Non-pigmented ciliary epithelial cell (primary cell): ENCODE measurements around the gene DCAF8.

Source experiments
- DNase-seq: peaks from one replicate; pipeline ENCODE4 v3.0.0-alpha.2; 2010; ENCODE audit warnings: low read depth

The DCAF8 gene

GRCh38 chr1:160204526-160205241 is 57.7 kb downstream of the DCAF8 start:
- no peak for DNase-seq

GRCh38 chr1:160200786-160201185 is 61.6 kb downstream of the DCAF8 start:
- no peak for DNase-seq

GRCh38 chr1:160197231-160197630 is 65.1 kb downstream of the DCAF8 start:
- no peak for DNase-seq

GRCh38 chr1:160196143-160196542 is 66.2 kb downstream of the DCAF8 start:
- DNase-seq: no peak

- no peak for DNase-seq
Measured at GRCh38 chr1:160194737-160195059, 67.7 kb downstream of the DCAF8 start.

GRCh38 chr1:160193832-160194736 is 68.3 kb downstream of the DCAF8 start:
- DNase-seq: no peak

- DNase-seq: peak; percentile 60
Measured at GRCh38 chr1:160193091-160193819, 69.1 kb downstream of the DCAF8 start.

- DNase-seq: no peak
Measured at GRCh38 chr1:160192234-160192633, 70.1 kb downstream of the DCAF8 start.

GRCh38 chr1:160191756-160192155 is 70.6 kb downstream of the DCAF8 start:
- DNase-seq: no peak

- DNase-seq: no peak
Measured at GRCh38 chr1:160189649-160190625, 72.4 kb downstream of the DCAF8 start, which contains the start of gene CASQ1. Gene CASQ1 (plus strand): TSS chr1:160190575. CDS start chr1:160190752, 177 bp downstream.

GRCh38 chr1:160188341-160188740 is 74.0 kb downstream of the DCAF8 start:
- DNase-seq: no peak

GRCh38 chr1:160187407-160187806 is 74.9 kb downstream of the DCAF8 start:
- DNase-seq: no peak

- no peak for DNase-seq
Measured at GRCh38 chr1:160186729-160187128, 75.6 kb downstream of the DCAF8 start.

GRCh38 chr1:160186246-160186645 is 76.1 kb downstream of the DCAF8 start:
- DNase-seq: no peak

GRCh38 chr1:160179336-160179735 is 83.0 kb downstream of the DCAF8 start:
- DNase-seq: no peak

- no peak for DNase-seq
Measured at GRCh38 chr1:160178731-160179130, 83.6 kb downstream of the DCAF8 start.

GRCh38 chr1:160177667-160178066 is 84.7 kb downstream of the DCAF8 start:
- no peak for DNase-seq

GRCh38 chr1:160177231-160177630 is 85.1 kb downstream of the DCAF8 start:
- DNase-seq: no peak

GRCh38 chr1:160171980-160172379 is 90.4 kb downstream of the DCAF8 start:
- DNase-seq: no peak

- no peak for DNase-seq
Measured at GRCh38 chr1:160171354-160171753, 91.0 kb downstream of the DCAF8 start.
